Astrocyte (in vitro differentiated cells and primary cell): Measurements from ENCODE around the gene LSMEM2.

Source experiments
- EZH2 ChIP-seq: IDR thresholded peaks from 2 replicates; pipeline ENCODE4 v1.6.1; 2012; ENCODE audit warnings: mild to moderate bottlenecking, low read length, inconsistent platforms; ENCODE audit not compliant: insufficient read depth
- TF ChIP-seq, protein P1 (sequence below): IDR thresholded peaks from 2 replicates; pipeline ENCODE4 v1.5.1; 2011; ENCODE audit warnings: low read depth, mild to moderate bottlenecking, inconsistent platforms, low read length, moderate library complexity; ENCODE audit not compliant: insufficient read depth

DNA sequence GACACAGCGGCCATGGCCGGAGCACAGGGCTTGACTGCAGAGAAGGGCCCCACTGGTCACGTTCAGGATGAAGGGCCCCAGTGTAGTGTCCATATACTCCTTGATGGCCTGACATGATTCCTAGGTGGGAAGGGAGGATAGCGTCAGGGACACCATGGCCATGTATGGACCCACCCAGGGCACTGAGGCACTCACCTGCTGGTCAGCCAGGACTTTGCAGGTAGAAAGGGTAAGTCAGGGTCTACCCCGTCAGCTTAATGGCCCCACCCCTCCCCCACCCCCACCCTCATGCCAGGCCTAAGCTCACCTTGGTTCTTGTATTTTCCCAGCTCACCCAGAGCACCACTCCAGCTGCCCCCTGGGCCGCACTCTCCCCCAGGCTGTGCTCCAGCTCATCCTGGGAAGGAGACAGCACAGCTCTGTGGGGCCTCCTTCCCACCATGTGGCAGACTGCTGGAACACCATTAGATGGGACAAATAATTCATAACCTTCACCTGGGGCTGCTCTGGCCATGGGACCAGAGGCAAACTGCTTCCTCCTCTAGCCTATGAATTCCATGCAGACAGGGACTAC lies 21.9 kb downstream of the LSMEM2 start:
- TF ChIP-seq, protein P1, sequence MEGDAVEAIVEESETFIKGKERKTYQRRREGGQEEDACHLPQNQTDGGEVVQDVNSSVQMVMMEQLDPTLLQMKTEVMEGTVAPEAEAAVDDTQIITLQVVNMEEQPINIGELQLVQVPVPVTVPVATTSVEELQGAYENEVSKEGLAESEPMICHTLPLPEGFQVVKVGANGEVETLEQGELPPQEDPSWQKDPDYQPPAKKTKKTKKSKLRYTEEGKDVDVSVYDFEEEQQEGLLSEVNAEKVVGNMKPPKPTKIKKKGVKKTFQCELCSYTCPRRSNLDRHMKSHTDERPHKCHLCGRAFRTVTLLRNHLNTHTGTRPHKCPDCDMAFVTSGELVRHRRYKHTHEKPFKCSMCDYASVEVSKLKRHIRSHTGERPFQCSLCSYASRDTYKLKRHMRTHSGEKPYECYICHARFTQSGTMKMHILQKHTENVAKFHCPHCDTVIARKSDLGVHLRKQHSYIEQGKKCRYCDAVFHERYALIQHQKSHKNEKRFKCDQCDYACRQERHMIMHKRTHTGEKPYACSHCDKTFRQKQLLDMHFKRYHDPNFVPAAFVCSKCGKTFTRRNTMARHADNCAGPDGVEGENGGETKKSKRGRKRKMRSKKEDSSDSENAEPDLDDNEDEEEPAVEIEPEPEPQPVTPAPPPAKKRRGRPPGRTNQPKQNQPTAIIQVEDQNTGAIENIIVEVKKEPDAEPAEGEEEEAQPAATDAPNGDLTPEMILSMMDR = no peak
- TF ChIP-seq EZH2 = no peak
